SK-N-SH (cell line): ENCODE results near the gene VIPR2. TPM values are rescaled to one million over a fixed set of nuclear protein-coding genes. Genes with fewer than 3 reads are reported as not detected.

Experiments
- CTCF ChIA-PET: fragments of 300-600, 350-600 bp; formaldehyde crosslinking; extraction: SDS; loops from one replicate; lab custom pipeline; 2021; lab: Yijun Ruan, JAX
- POLR2A ChIA-PET: fragments of 350-600 bp; sonication (Branson Sonifier 250); formaldehyde crosslinking; extraction: SDS; loops from one replicate; lab custom pipeline; 2020; ENCODE audit warnings: antibody characterized with exemption, inconsistent platforms; lab: Yijun Ruan, JAX
- DNase-seq: peaks from one replicate; pipeline ENCODE4 v3.0.0; 2012
- H2AFZ ChIP-seq: fragments of 200-600 bp; sonication (generic); 2 replicates; pipeline ENCODE4 v1.8.1; 2016; ENCODE audit warnings: antibody characterized with exemption, mild to moderate bottlenecking, low read depth
- H3F3A ChIP-seq: fragments of 200-600 bp; sonication (generic); replicated peaks from 2 replicates; pipeline ENCODE3; 2016; ENCODE audit warnings: antibody characterized with exemption, mild to moderate bottlenecking; ENCODE audit not compliant: insufficient read depth
- H3K27ac ChIP-seq, 2 experiments: fragments of 200-500 bp in 1 of 2; fragments of 200-600 bp in 1 of 2; sonication (Bioruptor generic) in 1 of 2; sonication (generic), shearing (Covaris generic) in 1 of 2; 2 replicates each; pipeline versions ENCODE4 v1.5.1 to v1.6.1; 2014 to 2016; ENCODE audit warnings: low read depth in 2 of 2, inconsistent platforms in 1 of 2, low read length in 1 of 2, mild to moderate bottlenecking in 1 of 2, mixed read lengths in 1 of 2
- H3K27me3 ChIP-seq: fragments of 200-600 bp; sonication (generic), shearing (Covaris generic); 2 replicates; pipeline ENCODE4 v1.6.1; 2016; ENCODE audit warnings: mixed run types; ENCODE audit not compliant: insufficient read depth
- H3K36me3 ChIP-seq, 2 experiments: fragments of 200-500 bp in 1 of 2; fragments of 200-600 bp in 1 of 2; sonication (Bioruptor generic) in 1 of 2; sonication (generic) in 1 of 2; replicated peaks in 1 of 2; 2 replicates each; pipeline versions ENCODE3 to v1.5.1; 2014 to 2016; ENCODE audit warnings: low read length in 1 of 2, mild to moderate bottlenecking in 1 of 2; ENCODE audit not compliant: insufficient read depth in 2 of 2, control insufficient read depth in 1 of 2
- H3K4me1 ChIP-seq, 2 experiments: fragments of 200-500 bp in 1 of 2; fragments of 200-600 bp in 1 of 2; sonication (Bioruptor generic) in 1 of 2; sonication (generic), shearing (Covaris generic) in 1 of 2; 2 replicates each; pipeline versions ENCODE4 v1.5.1 to v1.6.1; 2014 to 2016; ENCODE audit warnings: low read depth in 1 of 2, low read length in 1 of 2, mixed run types in 1 of 2; ENCODE audit not compliant: insufficient read depth in 2 of 2, control insufficient read depth in 1 of 2
- H3K4me2 ChIP-seq: fragments of 200-600 bp; sonication (generic), shearing (Covaris generic); 2 replicates; pipeline ENCODE4 v1.6.1; 2017; ENCODE audit warnings: mixed run types
- H3K4me3 ChIP-seq, 2 experiments: fragments of 200-500 bp in 1 of 2; fragments of 200-600 bp in 1 of 2; sonication (Bioruptor generic) in 1 of 2; sonication (generic), shearing (Covaris generic) in 1 of 2; 2 replicates each; pipeline versions ENCODE4 v1.5.1 to v1.8.1; 2014 to 2016; ENCODE audit warnings: low read depth in 2 of 2, inconsistent platforms in 1 of 2, low read length in 1 of 2, mild to moderate bottlenecking in 1 of 2, mixed read lengths in 1 of 2, moderate library complexity in 1 of 2
- H3K79me2 ChIP-seq: fragments of 200-600 bp; sonication (generic); 2 replicates; pipeline ENCODE4 v1.8.1; 2017; ENCODE audit warnings: mild to moderate bottlenecking; ENCODE audit not compliant: insufficient read depth
- H3K9ac ChIP-seq: fragments of 200-600 bp; sonication (generic); 2 replicates; pipeline ENCODE4 v1.6.1; 2017; ENCODE audit warnings: mixed run types
- H3K9me2 ChIP-seq: fragments of 200-600 bp; sonication (generic); 2 replicates; pipeline ENCODE4 v1.6.1; 2017; ENCODE audit warnings: mixed run types
- H3K9me3 ChIP-seq: fragments of 200-600 bp; sonication (generic); 2 replicates; pipeline ENCODE4 v1.6.1; 2017; ENCODE audit warnings: mixed run types, mild to moderate bottlenecking, moderate library complexity
- H4K20me1 ChIP-seq: fragments of 200-600 bp; sonication (generic); 2 replicates; pipeline ENCODE4 v1.6.1; 2017; ENCODE audit warnings: mild to moderate bottlenecking, mixed run types; ENCODE audit not compliant: insufficient read depth
- CHD2 ChIP-seq: fragments of 150-350 bp; IDR thresholded peaks from 2 replicates; pipeline ENCODE4 v1.6.1; 2018; ENCODE audit warnings: low read length; ENCODE audit not compliant: partially characterized antibody
- FOSL2 ChIP-seq: IDR thresholded peaks from 2 replicates; pipeline ENCODE4 v1.4.0; 2012; ENCODE audit warnings: low read depth, mild to moderate bottlenecking, moderate library complexity, borderline replicate concordance
- FOXJ3 ChIP-seq: sonication (generic); formaldehyde crosslinking; IDR thresholded peaks from 2 replicates; pipeline ENCODE4 v1.5.1; 2020; ENCODE audit warnings: mild to moderate bottlenecking, missing genetic modification reagents
- JUND ChIP-seq: IDR thresholded peaks from 2 replicates; pipeline ENCODE4 v1.4.0; 2012
- MAX ChIP-seq: IDR thresholded peaks from 2 replicates; pipeline ENCODE4 v1.4.0; 2012; ENCODE audit warnings: low read depth
- MXI1 ChIP-seq: IDR thresholded peaks from 2 replicates; pipeline ENCODE4 v1.6.1; 2012; ENCODE audit warnings: mild to moderate bottlenecking, low read depth, low read length, improper control_type of control experiment
- PBX3 ChIP-seq: IDR thresholded peaks from 2 replicates; pipeline ENCODE4; 2012
- POLR2AphosphoS5 ChIP-seq: IDR thresholded peaks from 2 replicates; pipeline ENCODE4 v1.6.1; 2012; ENCODE audit warnings: low read depth, low read length
- REST ChIP-seq: IDR thresholded peaks from 2 replicates; pipeline ENCODE4 v1.6.1; 2012; ENCODE audit warnings: mild to moderate bottlenecking, low read depth, low read length, moderate library complexity
- RXRA ChIP-seq: IDR thresholded peaks from 2 replicates; pipeline ENCODE4 v1.4.0; 2012; ENCODE audit warnings: low read depth, mild to moderate bottlenecking, borderline replicate concordance
- SMC3 ChIP-seq: IDR thresholded peaks from 2 replicates; pipeline ENCODE4 v1.6.1; 2012; ENCODE audit warnings: low read depth, low read length, improper control_type of control experiment
- TEAD4 ChIP-seq: IDR thresholded peaks from 2 replicates; pipeline ENCODE4 v1.4.0; 2012; ENCODE audit warnings: mild to moderate bottlenecking, borderline replicate concordance; ENCODE audit not compliant: insufficient read depth
- WGBS: methylation state at CpG from one replicate; pipeline ENCODE4 v1.1.6; 2017; ENCODE audit warnings: low lambda C conversion rate; 5-methylcytosine and 5-hydroxymethylcytosine counted together
- polyA plus RNA-seq, 3 experiments: library from polyadenylated mRNA; depleted of rRNA; stranded (reverse); fragments of >200 nt; gene quantifications; 2 replicates each; pipeline ENCODE4 v1.2.3, GENCODE V29; 2012

Gene VIPR2
- polyA plus RNA-seq, 1 of the 3 experiments (the other 2 are of a cell fraction) = not detected

GRCh38 chr7:159068488-159068811, 76.2 kb downstream of the VIPR2 start:
- Histone ChIP-seq H3K36me3 (no peaks in the 10 kb centered on the region), H3K4me3 (no peak overlapping the region), H3K9me2 (no peaks in the 10 kb centered on the region), H3K9ac (no peak overlapping the region), H3F3A (no peaks in the 10 kb centered on the region), H4K20me1 (no peaks in the 10 kb centered on the region), H3K27ac (no peak overlapping the region), H3K4me1 (peaks cover 0 to 7% of the 10 kb centered on the region in 2 experiments; a peak in 1 of 4 replicates), H3K79me2 (no peaks in the 10 kb centered on the region), H3K9me3 (no peaks in the 10 kb centered on the region), H2AFZ (no peak overlapping the region), H3K27me3 (no peaks in the 10 kb centered on the region), H3K4me2 (no peak overlapping the region)
- WGBS = 49% methylated on average over 12 of the region's 12 CpGs
- POLR2A ChIA-PET = no interaction called here
- DNase-seq = no peak
- TF ChIP-seq RXRA (no peak), MAX (no peak), SMC3 (no peak), PBX3 (no peak), FOXJ3 (CRISPR knock-in tag) (no peak), TEAD4 (no peak), REST (no peak), POLR2AphosphoS5 (no peak), CHD2 (no peak), JUND (no peak), FOSL2 (no peak), MXI1 (no peak)
- CTCF ChIA-PET = no interaction called here
